Vagina (tissue), 2 donors: Measurements from ENCODE around the gene TNS1. TPM values are rescaled to one million over a fixed set of nuclear protein-coding genes. Genes with fewer than 3 reads are reported as not detected.

ENCODE experiments used
- DNase-seq, 2 donors: peaks; one replicate each; pipeline ENCODE4 v3.0.0-alpha.2; 2017; ENCODE audit errors: extremely low spot score in 2 of 2
- H3K27ac ChIP-seq: fragments of 200-600 bp; sonication (generic); one replicate; pipeline ENCODE4 v1.5.1; 2019
- H3K27me3 ChIP-seq: fragments of 200-600 bp; sonication (generic); one replicate; pipeline ENCODE4 v1.5.1; 2019
- H3K36me3 ChIP-seq, 2 donors: fragments of 200-600 bp; sonication (generic); one replicate each; pipeline ENCODE4 v1.5.1; 2017 to 2019
- H3K4me1 ChIP-seq: fragments of 200-600 bp; sonication (generic); one replicate; pipeline ENCODE4 v1.5.1; 2019
- H3K4me3 ChIP-seq, 2 donors: fragments of 200-600 bp; sonication (generic); 1 replicate in 1 of 2; 2 replicates in 1 of 2; pipeline ENCODE4 v1.5.1; 2016 to 2019
- H3K9me3 ChIP-seq: fragments of 200-600 bp; sonication (generic); one replicate; pipeline ENCODE4 v1.5.1; 2019
- POLR2A ChIP-seq, 2 donors: fragments of 450-650 bp; IDR thresholded peaks; one replicate each; pipeline ENCODE4 v1.6.1; 2017; ENCODE audit warnings: antibody characterized with exemption in 2 of 2, mild to moderate bottlenecking in 2 of 2, moderate library complexity in 2 of 2
- POLR2AphosphoS5 ChIP-seq, 2 donors: sonication (generic); formaldehyde crosslinking; IDR thresholded peaks; one replicate each; pipeline ENCODE4 v1.9.0; 2017; ENCODE audit warnings: antibody characterized with exemption in 2 of 2, mild to moderate bottlenecking in 2 of 2, low read depth in 1 of 2; ENCODE audit not compliant: insufficient read depth in 1 of 2
- intact Hi-C: fragments of 100-400 bp; cut with DNase I; formaldehyde crosslinking; loops from one replicate; pipeline ENCODE4 v1.15.1; 2023
- total RNA-seq: library from RNA; depleted of rRNA; stranded (reverse); fragments of >200 nt; gene quantifications from one replicate; pipeline ENCODE4 v1.2.3, GENCODE V29; 2016
- TF ChIP-seq, protein P1 (sequence below), 3 experiments: fragments of 450-650 bp in 2 of 3; fragments of 200-600 bp in 1 of 3; sonication (generic) in 1 of 3; IDR thresholded peaks; one replicate each; pipeline ENCODE4 v1.5.1; 2017 to 2019; ENCODE audit warnings: antibody characterized with exemption in 3 of 3, mild to moderate bottlenecking in 2 of 3, moderate library complexity in 2 of 3

The TNS1 gene
- total RNA-seq, 1 donor from 2014 or later = 216 TPM

DNA sequence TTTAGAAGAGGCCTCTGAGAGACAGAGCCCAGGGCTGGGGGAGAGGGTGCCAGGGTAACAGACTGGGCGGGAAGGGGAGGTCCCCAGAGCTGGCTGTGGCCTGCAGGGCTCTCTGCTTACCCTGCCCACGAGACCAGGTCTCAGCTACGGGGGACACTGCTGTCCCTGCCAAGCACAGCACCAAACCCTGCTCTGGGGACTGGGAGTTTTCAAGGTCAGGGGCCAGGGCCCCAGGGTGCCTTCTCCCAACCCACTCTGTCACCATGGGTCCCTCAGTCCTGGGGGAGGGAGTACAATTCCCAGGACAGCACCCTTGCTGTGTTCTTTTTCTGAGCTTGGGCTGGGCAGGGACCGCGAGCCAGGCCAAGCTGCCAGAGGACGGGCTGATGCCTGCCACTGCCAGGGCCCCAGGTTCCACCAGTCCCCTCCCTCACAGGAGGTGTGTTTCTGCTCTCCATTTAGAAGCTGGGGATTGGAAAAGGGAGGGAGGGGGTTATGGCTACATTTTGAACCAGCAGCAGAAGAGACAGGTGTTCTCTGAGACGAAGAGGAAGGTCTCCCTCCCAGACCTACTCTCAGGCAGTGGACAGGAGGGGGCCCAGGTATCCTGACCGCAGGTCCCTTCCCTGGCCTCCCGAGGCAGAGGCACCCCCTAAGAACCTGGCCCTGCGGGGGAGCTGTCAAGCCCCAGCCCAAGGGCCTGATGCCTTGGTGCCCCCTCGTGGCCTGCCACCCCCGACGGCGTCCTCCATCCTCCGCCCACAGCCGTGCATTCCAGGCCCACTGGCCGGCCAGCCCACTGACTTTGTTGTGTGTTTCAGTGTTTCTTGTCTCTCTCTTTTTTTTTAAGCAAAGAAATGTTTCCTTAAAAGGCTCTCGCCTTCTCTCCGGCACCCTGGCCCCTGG lies 80.4 kb downstream of the TNS1 start:
- H3K27ac ChIP-seq = peak overlapping the region; percentile 87
- H3K36me3 ChIP-seq = no peaks in the 10 kb centered on the region
- H3K27me3 ChIP-seq = no peaks in the 10 kb centered on the region
- H3K4me1 ChIP-seq = peaks cover 97% of the 10 kb centered on the region
- intact Hi-C loops = no loop called here
- DNase-seq = no peak
- no peak overlapping the region for H3K4me3 ChIP-seq
- no peaks in the 10 kb centered on the region for H3K9me3 ChIP-seq
- TF ChIP-seq POLR2AphosphoS5 (IDR thresholded peaks at IDR 0.05; ENCODE audit: insufficient read depth in 1 of 2, low read depth in 1 of 2) = peak in 1 of 2 donors; percentile 49
- TF ChIP-seq, protein P1, sequence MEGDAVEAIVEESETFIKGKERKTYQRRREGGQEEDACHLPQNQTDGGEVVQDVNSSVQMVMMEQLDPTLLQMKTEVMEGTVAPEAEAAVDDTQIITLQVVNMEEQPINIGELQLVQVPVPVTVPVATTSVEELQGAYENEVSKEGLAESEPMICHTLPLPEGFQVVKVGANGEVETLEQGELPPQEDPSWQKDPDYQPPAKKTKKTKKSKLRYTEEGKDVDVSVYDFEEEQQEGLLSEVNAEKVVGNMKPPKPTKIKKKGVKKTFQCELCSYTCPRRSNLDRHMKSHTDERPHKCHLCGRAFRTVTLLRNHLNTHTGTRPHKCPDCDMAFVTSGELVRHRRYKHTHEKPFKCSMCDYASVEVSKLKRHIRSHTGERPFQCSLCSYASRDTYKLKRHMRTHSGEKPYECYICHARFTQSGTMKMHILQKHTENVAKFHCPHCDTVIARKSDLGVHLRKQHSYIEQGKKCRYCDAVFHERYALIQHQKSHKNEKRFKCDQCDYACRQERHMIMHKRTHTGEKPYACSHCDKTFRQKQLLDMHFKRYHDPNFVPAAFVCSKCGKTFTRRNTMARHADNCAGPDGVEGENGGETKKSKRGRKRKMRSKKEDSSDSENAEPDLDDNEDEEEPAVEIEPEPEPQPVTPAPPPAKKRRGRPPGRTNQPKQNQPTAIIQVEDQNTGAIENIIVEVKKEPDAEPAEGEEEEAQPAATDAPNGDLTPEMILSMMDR (IDR thresholded peaks at IDR 0.05) = no peak

DNA sequence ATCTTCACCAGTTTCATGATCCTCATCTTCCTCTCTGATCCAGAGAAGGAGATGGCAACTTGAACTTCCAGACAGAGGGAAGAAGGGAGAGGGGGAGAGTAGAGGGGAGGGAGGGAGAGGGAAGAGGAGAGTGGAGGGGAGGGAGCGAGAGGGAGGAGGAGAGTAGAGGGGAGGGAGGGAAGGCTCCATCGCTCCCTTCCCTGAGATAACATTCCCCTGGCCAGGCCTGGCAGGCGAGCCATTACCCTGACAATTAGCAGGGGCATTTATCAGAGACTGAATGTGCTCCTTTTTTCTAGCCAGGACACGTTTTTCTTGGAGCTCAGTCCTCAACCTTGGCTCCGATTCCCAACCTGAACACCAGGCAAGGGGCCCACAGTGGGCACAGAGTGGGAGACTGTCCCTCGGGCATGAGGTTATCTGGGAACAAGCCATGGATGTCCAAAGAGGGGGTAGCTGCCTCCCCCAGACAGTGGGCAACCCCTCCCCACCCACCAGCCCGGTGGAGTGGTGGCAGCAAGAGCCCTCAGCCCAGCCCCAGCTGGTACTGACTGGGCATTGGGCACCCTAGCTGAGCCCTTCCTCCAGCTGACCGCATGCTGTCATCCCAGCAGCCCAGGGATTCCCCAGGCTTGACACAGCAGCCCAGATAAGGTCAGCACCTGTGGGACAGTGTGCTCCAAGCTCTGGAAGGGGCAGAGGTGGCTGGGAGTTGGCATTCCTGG lies 81.8 kb downstream of the TNS1 start:
- H3K4me3 ChIP-seq = peak overlapping the region in 1 of 2 donors; percentile 7
- no peak for DNase-seq
- H3K9me3 ChIP-seq = no peaks in the 10 kb centered on the region
- intact Hi-C loops = no loop called here
- H3K4me1 ChIP-seq = peaks cover 97% of the 10 kb centered on the region
- no peaks in the 10 kb centered on the region for H3K36me3 ChIP-seq
- no peaks in the 10 kb centered on the region for H3K27me3 ChIP-seq
- TF ChIP-seq, protein P1 (IDR thresholded peaks at IDR 0.05) = no peak
- TF ChIP-seq POLR2AphosphoS5 (IDR thresholded peaks at IDR 0.05; ENCODE audit: insufficient read depth in 1 of 2, low read depth in 1 of 2) (peak in 1 of 2 donors; percentile 59), POLR2A (IDR thresholded peaks at IDR 0.05) (no peak)
- H3K27ac ChIP-seq = peak overlapping the region; percentile 87

- intact Hi-C loops = no loop called here
These were observed 82.9 kb downstream of the TNS1 start for GRCh38 chr2:217919781-217920351.

DNA sequence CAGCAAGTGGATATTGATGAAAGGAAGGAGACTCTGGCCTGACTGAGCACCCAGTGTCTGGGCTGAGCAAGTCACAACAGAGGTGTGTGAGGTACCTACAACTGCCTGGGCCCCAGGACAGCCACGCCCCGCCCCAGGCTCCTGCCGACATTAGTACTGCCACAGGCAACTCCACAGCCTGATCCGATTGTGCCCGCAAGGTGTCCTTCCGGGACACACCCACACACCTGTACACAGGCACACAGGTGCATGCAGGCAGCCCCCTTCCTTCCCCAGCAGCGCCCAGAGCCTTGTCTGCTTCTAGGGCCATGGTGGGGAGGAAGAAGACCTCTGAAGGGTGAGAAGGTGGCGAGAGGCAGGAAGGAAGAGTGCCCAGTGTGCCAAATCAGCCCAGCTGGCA lies 83.6 kb downstream of the TNS1 start:
- intact Hi-C loops = no loop called here
- no peak for DNase-seq
- no peaks in the 10 kb centered on the region for H3K36me3 ChIP-seq

More at GRCh38 chr2:217919781-217920351, 82.9 kb downstream of the TNS1 start:
- Histone ChIP-seq H3K9me3 (no peaks in the 10 kb centered on the region), H3K4me3 (no peak overlapping the region), H3K36me3 (no peaks in the 10 kb centered on the region), H3K4me1 (peaks cover 97% of the 10 kb centered on the region), H3K27me3 (no peaks in the 10 kb centered on the region), H3K27ac (peak overlapping the region; percentile 91)
- TF ChIP-seq, protein P1 (IDR thresholded peaks at IDR 0.05) = no peak
- TF ChIP-seq POLR2A (IDR thresholded peaks at IDR 0.05) (no peak), POLR2AphosphoS5 (IDR thresholded peaks at IDR 0.05; ENCODE audit: insufficient read depth in 1 of 2, low read depth in 1 of 2) (peak; percentile 43 to 76)
- DNase-seq = no peak

More for the DNA sequence above, 83.6 kb downstream of the TNS1 start:
- Histone ChIP-seq H3K4me3 (no peak overlapping the region), H3K4me1 (peaks cover 100% of the 10 kb centered on the region), H3K27me3 (no peaks in the 10 kb centered on the region), H3K9me3 (no peaks in the 10 kb centered on the region), H3K27ac (peak overlapping the region; percentile 91)
- TF ChIP-seq POLR2AphosphoS5 (IDR thresholded peaks at IDR 0.05; ENCODE audit: insufficient read depth in 1 of 2, low read depth in 1 of 2) = no peak
- no peak for TF ChIP-seq POLR2A (IDR thresholded peaks at IDR 0.05)
- TF ChIP-seq, protein P1 (IDR thresholded peaks at IDR 0.05) = no peak
